Endodermal cell (in vitro differentiated cells): ENCODE measurements around the gene OR1F1. TPM values are rescaled to one million over a fixed set of nuclear protein-coding genes. Genes with fewer than 3 reads are reported as not detected.

Experiments
- DNase-seq: peaks from one replicate; pipeline ENCODE4 v3.0.0-alpha.2; 2017
- H3K27ac ChIP-seq: 2 replicates; pipeline ENCODE4 v1.5.1; 2013; ENCODE audit warnings: mild to moderate bottlenecking, low read depth, low read length, moderate library complexity
- H3K27me3 ChIP-seq: 2 replicates; pipeline ENCODE4 v1.6.1; 2013; ENCODE audit warnings: mild to moderate bottlenecking, low read length, moderate library complexity; ENCODE audit not compliant: insufficient read depth, control insufficient read depth, poor library complexity, severe bottlenecking
- H3K36me3 ChIP-seq: 2 replicates; pipeline ENCODE4 v1.7.0; 2013; ENCODE audit warnings: mild to moderate bottlenecking, low read length, moderate library complexity; ENCODE audit not compliant: control insufficient read depth, insufficient read depth
- H3K4me1 ChIP-seq: one replicate; pipeline ENCODE4 v1.7.0; 2013; ENCODE audit warnings: low read length; ENCODE audit not compliant: control insufficient read depth, insufficient read depth
- H3K4me3 ChIP-seq: 2 replicates; pipeline ENCODE4 v1.5.1; 2013; ENCODE audit warnings: mild to moderate bottlenecking, low read length, moderate library complexity
- H3K9ac ChIP-seq: 2 replicates; pipeline ENCODE4 v1.6.1; 2013; ENCODE audit warnings: mild to moderate bottlenecking, low read length, moderate library complexity; ENCODE audit not compliant: poor library complexity, severe bottlenecking; ENCODE audit errors: extremely low read depth
- H3K9me3 ChIP-seq: 2 replicates; pipeline ENCODE4 v1.6.1; 2013; ENCODE audit warnings: mild to moderate bottlenecking, low read length, moderate library complexity; ENCODE audit not compliant: control insufficient read depth
- H3K27ac Mint-ChIP-seq: 2 replicates; pipeline ENCODE4 v1.8.0; 2020; ENCODE audit warnings: mixed read lengths
- H3K27me3 Mint-ChIP-seq: 2 replicates; pipeline ENCODE4 v1.8.0; 2021; ENCODE audit warnings: mild to moderate bottlenecking, mixed read lengths; ENCODE audit not compliant: insufficient read depth
- H3K36me3 Mint-ChIP-seq: 2 replicates; pipeline ENCODE4 v1.8.0; 2020; ENCODE audit warnings: low read depth, mixed read lengths
- H3K4me1 Mint-ChIP-seq: 2 replicates; pipeline ENCODE4 v1.8.0; 2020; ENCODE audit warnings: mixed read lengths
- H3K4me3 Mint-ChIP-seq: 2 replicates; pipeline ENCODE4 v1.8.0; 2020; ENCODE audit warnings: mild to moderate bottlenecking, moderate library complexity, mixed read lengths
- H3K9me3 Mint-ChIP-seq: 2 replicates; pipeline ENCODE4 v1.8.0; 2020; ENCODE audit warnings: mild to moderate bottlenecking, mixed read lengths
- WGBS, 2 experiments: methylation state at CpG; one replicate each; pipeline versions ENCODE4 v1.1.5 to v1.1.7; 2013; ENCODE audit warnings: missing lambda C conversion rate in 2 of 2, mixed read lengths in 1 of 2; ENCODE audit not compliant: insufficient coverage in 1 of 2, insufficient read length in 1 of 2; 5-methylcytosine and 5-hydroxymethylcytosine counted together
- total RNA-seq, 2 donors: library from RNA; stranded (reverse); fragmentation: NEBNext Ultra II Directional in 1 of 2; extraction: Animal tissue kit (Norgen Biotek cat#: 25700) in 1 of 2; gene quantifications; 2 replicates in 1 of 2; 3 replicates in 1 of 2; pipeline ENCODE4 v1.2.1, GENCODE V29; 2021
- TF ChIP-seq, protein P1 (sequence below): fragments of 200-600 bp; sonication (generic); conservative IDR thresholded peaks from 2 replicates; pipeline ENCODE4 v1.5.0; 2021; ENCODE audit warnings: antibody characterized with exemption, mild to moderate bottlenecking

The OR1F1 gene
- total RNA-seq, 2 donors from 2014 or later, result 0.29 TPM; not detected in 1

DNA sequence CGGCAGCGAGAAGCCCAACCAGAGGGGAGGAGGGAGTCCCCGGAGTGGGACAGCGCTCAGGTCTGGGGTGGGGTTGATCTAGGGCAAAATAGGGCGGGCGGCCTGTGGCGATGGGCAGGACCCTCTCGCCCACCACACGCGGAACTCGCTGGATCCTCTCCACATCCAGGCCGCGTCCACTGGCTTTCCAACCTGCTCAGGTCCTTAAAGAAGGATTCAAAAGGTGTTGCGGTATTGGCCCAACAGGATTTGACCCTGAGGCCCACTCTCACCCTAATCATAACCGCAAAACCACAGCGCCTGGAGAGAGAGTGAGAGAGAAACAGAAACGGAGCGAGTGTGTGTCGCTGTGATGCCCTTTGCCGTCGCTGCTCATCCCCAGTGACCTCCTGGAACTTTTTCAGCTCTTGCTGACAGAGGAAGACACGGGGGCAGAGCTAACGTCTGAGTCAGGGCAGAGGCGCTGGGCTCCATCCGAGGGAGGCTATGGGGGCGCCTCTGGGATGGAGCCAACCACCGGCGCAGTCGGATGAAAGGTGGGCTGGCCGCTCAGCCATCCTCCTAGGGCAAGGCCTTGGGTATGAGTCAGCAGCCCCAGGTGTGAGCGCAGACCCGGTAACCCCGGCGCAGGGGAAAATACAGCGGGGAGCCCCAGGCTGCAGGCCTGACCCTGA lies 16.7 kb upstream of the OR1F1 start:
- 20 to 30% methylated on average over 14 to 35 of the region's 35 CpGs for WGBS, 2 experiments
- Mint-ChIP-seq H3K9me3 (no peaks in the 10 kb centered on the region), H3K4me1 (peaks cover 3% of the 10 kb centered on the region), H3K27ac (peak overlapping the region; percentile 58), H3K4me3 (peak overlapping the region; percentile 59), H3K36me3 (no peaks in the 10 kb centered on the region), H3K27me3 (peaks cover 86% of the 10 kb centered on the region)
- Histone ChIP-seq H3K27me3 (peaks cover 89% of the 10 kb centered on the region), H3K4me1 (peaks cover 2% of the 10 kb centered on the region), H3K4me3 (peak overlapping the region; percentile 71), H3K9me3 (no peaks in the 10 kb centered on the region), H3K36me3 (no peaks in the 10 kb centered on the region), H3K27ac (no peak overlapping the region), H3K9ac (no peak overlapping the region)
- DNase-seq, result no peak
- TF ChIP-seq, protein P1, sequence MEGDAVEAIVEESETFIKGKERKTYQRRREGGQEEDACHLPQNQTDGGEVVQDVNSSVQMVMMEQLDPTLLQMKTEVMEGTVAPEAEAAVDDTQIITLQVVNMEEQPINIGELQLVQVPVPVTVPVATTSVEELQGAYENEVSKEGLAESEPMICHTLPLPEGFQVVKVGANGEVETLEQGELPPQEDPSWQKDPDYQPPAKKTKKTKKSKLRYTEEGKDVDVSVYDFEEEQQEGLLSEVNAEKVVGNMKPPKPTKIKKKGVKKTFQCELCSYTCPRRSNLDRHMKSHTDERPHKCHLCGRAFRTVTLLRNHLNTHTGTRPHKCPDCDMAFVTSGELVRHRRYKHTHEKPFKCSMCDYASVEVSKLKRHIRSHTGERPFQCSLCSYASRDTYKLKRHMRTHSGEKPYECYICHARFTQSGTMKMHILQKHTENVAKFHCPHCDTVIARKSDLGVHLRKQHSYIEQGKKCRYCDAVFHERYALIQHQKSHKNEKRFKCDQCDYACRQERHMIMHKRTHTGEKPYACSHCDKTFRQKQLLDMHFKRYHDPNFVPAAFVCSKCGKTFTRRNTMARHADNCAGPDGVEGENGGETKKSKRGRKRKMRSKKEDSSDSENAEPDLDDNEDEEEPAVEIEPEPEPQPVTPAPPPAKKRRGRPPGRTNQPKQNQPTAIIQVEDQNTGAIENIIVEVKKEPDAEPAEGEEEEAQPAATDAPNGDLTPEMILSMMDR, result no peak

- no peaks in the 10 kb centered on the region for H3K36me3 Mint-ChIP-seq
- Histone ChIP-seq H3K27ac (no peak overlapping the region), H3K4me1 (peaks cover 2% of the 10 kb centered on the region), H3K9me3 (no peaks in the 10 kb centered on the region), H3K4me3 (peak overlapping the region; percentile 71), H3K27me3 (peaks cover 89% of the 10 kb centered on the region), H3K36me3 (no peaks in the 10 kb centered on the region), H3K9ac (no peak overlapping the region)
- H3K27ac Mint-ChIP-seq, result peak overlapping the region; percentile 24
- peak; percentile 92 for DNase-seq
- H3K9me3 Mint-ChIP-seq, result no peaks in the 10 kb centered on the region
- peaks cover 86% of the 10 kb centered on the region for H3K27me3 Mint-ChIP-seq
- TF ChIP-seq, protein P1, result no peak
- 3 to 5% methylated on average over 32 to 41 of the region's 41 CpGs for WGBS, 2 experiments
- peak overlapping the region; percentile 59 for H3K4me3 Mint-ChIP-seq
- H3K4me1 Mint-ChIP-seq, result peaks cover 3% of the 10 kb centered on the region
Observed at GRCh38 chr16:3171855-3172593, 16.0 kb upstream of the OR1F1 start.

GRCh38 chr16:3173892-3174617 lies 13.9 kb upstream of the OR1F1 start:
- Mint-ChIP-seq H3K9me3 (no peaks in the 10 kb centered on the region), H3K27ac (peak overlapping the region; percentile 32)

More at GRCh38 chr16:3173892-3174617, 13.9 kb upstream of the OR1F1 start:
- peak; percentile 95 for DNase-seq
- H3K36me3 ChIP-seq, result no peaks in the 10 kb centered on the region
- H3K36me3 Mint-ChIP-seq, result no peaks in the 10 kb centered on the region
- H3K9ac ChIP-seq, result no peak overlapping the region
- TF ChIP-seq, protein P1, result peak; percentile 82
- peaks cover 3% of the 10 kb centered on the region for H3K4me1 Mint-ChIP-seq
- no peak overlapping the region for H3K27ac ChIP-seq
- 19 to 27% methylated on average over 13 to 24 of the region's 24 CpGs for WGBS, 2 experiments
- H3K27me3 ChIP-seq, result peaks cover 93% of the 10 kb centered on the region
- peak overlapping the region; percentile 48 for H3K4me3 Mint-ChIP-seq
- H3K9me3 ChIP-seq, result no peaks in the 10 kb centered on the region
- H3K27me3 Mint-ChIP-seq, result peaks cover 88% of the 10 kb centered on the region
- peak overlapping the region; percentile 36 for H3K4me3 ChIP-seq
- H3K4me1 ChIP-seq, result peaks cover 2% of the 10 kb centered on the region
